Naive B cell (primary cell): Measurements from ENCODE around the gene CTDSPL2. TPM values are rescaled to one million over a fixed set of nuclear protein-coding genes. Genes with fewer than 3 reads are reported as not detected.
"Not testable (repeated sequence)": the region's sequence is repeated elsewhere in the genome, so short reads cannot be mapped to it uniquely, and the experiment has no call there.

ENCODE experiments used
- ATAC-seq, 2 donors: fragments of 150-1000 bp; cut with Tn5 transposase; 2 replicates each; pipeline ENCODE4 v1.10.0; 2021; ENCODE audit warnings: low read depth in 2 of 2, mild to moderate bottlenecking in 2 of 2, moderate library complexity in 2 of 2
- DNase-seq: peaks from one replicate; pipeline ENCODE4 v3.0.0; 2022
- H3K27ac Mint-ChIP-seq, 6 donors: one replicate each; pipeline ENCODE4 v1.8.0; 2020 to 2022; ENCODE audit warnings: mild to moderate bottlenecking in 6 of 6, mixed read lengths in 6 of 6, moderate library complexity in 5 of 6, inconsistent platforms in 2 of 6
- H3K27me3 Mint-ChIP-seq, 3 donors: one replicate each; pipeline ENCODE4 v1.8.0; 2021 to 2022; ENCODE audit warnings: mixed read lengths in 3 of 3, mild to moderate bottlenecking in 1 of 3
- H3K36me3 Mint-ChIP-seq, 2 donors: one replicate each; pipeline ENCODE4 v1.8.0; 2020 to 2022; ENCODE audit warnings: mixed read lengths in 2 of 2, inconsistent platforms in 1 of 2, mild to moderate bottlenecking in 1 of 2
- H3K4me1 Mint-ChIP-seq, 3 donors: one replicate each; pipeline ENCODE4 v1.8.0; 2020 to 2022; ENCODE audit warnings: mixed read lengths in 3 of 3, inconsistent platforms in 1 of 3, mild to moderate bottlenecking in 1 of 3, moderate library complexity in 1 of 3
- H3K4me3 Mint-ChIP-seq, 8 donors: one replicate each; pipeline ENCODE4 v1.8.0; 2020 to 2022; ENCODE audit warnings: mild to moderate bottlenecking in 8 of 8, mixed read lengths in 8 of 8, moderate library complexity in 8 of 8, inconsistent platforms in 2 of 8
- H3K9me3 Mint-ChIP-seq, 7 donors: one replicate each; pipeline ENCODE4 v1.8.0; 2020 to 2022; ENCODE audit warnings: mixed read lengths in 7 of 7, mild to moderate bottlenecking in 5 of 7, inconsistent platforms in 2 of 7, moderate library complexity in 1 of 7
- polyA plus RNA-seq, 6 donors: library from polyadenylated mRNA; unstranded; fragments of 300-500 nt; fragmentation: Illumina TruSeq; gene quantifications; one replicate each; pipeline ENCODE4 v1.2.3, GENCODE V29; 2021; ENCODE audit warnings: low read depth in 6 of 6

CTDSPL2 gene
- polyA plus RNA-seq, 6 donors from 2014 or later: 29.0 to 48.6 (median 44.5) TPM

GRCh38 chr15:44447772-44448376 is 20.4 kb downstream of the CTDSPL2 start:
- no peak for DNase-seq
- peaks cover 6 to 12% of the 10 kb centered on the region in 2 donors for H3K36me3 Mint-ChIP-seq
- H3K4me1 Mint-ChIP-seq: peaks cover 11 to 33% (median 17%) of the 10 kb centered on the region in 3 donors
- H3K27me3 Mint-ChIP-seq: no peaks in the 10 kb centered on the region
- H3K27ac Mint-ChIP-seq: peak overlapping the region in 2 of 6 donors; percentile 3 to 57
- no peaks in the 10 kb centered on the region for H3K9me3 Mint-ChIP-seq
- ATAC-seq: no peak
- peak overlapping the region in 1 of 8 donors; percentile 16 for H3K4me3 Mint-ChIP-seq

- Mint-ChIP-seq H3K4me3 (no peak overlapping the region), H3K27me3 (no peaks in the 10 kb centered on the region), H3K4me1 (peaks cover 9 to 43% (median 31%) of the 10 kb centered on the region in 3 donors), H3K9me3 (peaks cover 0 to 1% (median 0%) of the 10 kb centered on the region in 7 donors), H3K36me3 (peaks cover 6 to 12% of the 10 kb centered on the region in 2 donors), H3K27ac (no peak overlapping the region)
- no peak for ATAC-seq
- DNase-seq: no peak
Observed at GRCh38 chr15:44450172-44450571, 22.7 kb downstream of the CTDSPL2 start.

- not testable (repeated sequence) for H3K4me3 Mint-ChIP-seq, H3K9me3 Mint-ChIP-seq, DNase-seq, H3K27me3 Mint-ChIP-seq, H3K36me3 Mint-ChIP-seq, ATAC-seq
- H3K4me1 Mint-ChIP-seq: peaks cover 9 to 44% (median 41%) of the 10 kb centered on the region in 3 donors
- H3K27ac Mint-ChIP-seq: peak overlapping the region in 1 of 6 donors; percentile 34
Observed at GRCh38 chr15:44453578-44454283, 26.3 kb downstream of the CTDSPL2 start.

GRCh38 chr15:44458429-44458828 is 31.0 kb downstream of the CTDSPL2 start:
- peaks cover 0 to 1% (median 0%) of the 10 kb centered on the region in 7 donors for H3K9me3 Mint-ChIP-seq

GRCh38 chr15:44468709-44469385 is 41.4 kb downstream of the CTDSPL2 start:
- peaks cover 7 to 13% (median 8%) of the 10 kb centered on the region in 3 donors for H3K4me1 Mint-ChIP-seq
- no peak for ATAC-seq
- H3K27me3 Mint-ChIP-seq: no peaks in the 10 kb centered on the region
- H3K4me3 Mint-ChIP-seq: no peak overlapping the region
- H3K9me3 Mint-ChIP-seq: peaks cover 0 to 2% (median 0%) of the 10 kb centered on the region in 7 donors
- DNase-seq: no peak
- peaks cover 11 to 14% of the 10 kb centered on the region in 2 donors for H3K36me3 Mint-ChIP-seq
- peak overlapping the region in 3 of 6 donors; percentile 53 to 69 (median 57) for H3K27ac Mint-ChIP-seq

More at GRCh38 chr15:44458429-44458828, 31.0 kb downstream of the CTDSPL2 start:
- H3K4me1 Mint-ChIP-seq: peaks cover 9 to 36% (median 29%) of the 10 kb centered on the region in 3 donors
- H3K4me3 Mint-ChIP-seq: no peak overlapping the region
- peak overlapping the region in 2 of 6 donors; percentile 14 to 20 for H3K27ac Mint-ChIP-seq
- ATAC-seq: no peak
- no peaks in the 10 kb centered on the region for H3K36me3 Mint-ChIP-seq
- no peak for DNase-seq
- H3K27me3 Mint-ChIP-seq: no peaks in the 10 kb centered on the region

- ATAC-seq (no peak), DNase-seq (no peak)
- H3K36me3 Mint-ChIP-seq: peaks cover 11 to 15% of the 10 kb centered on the region in 2 donors
- no peaks in the 10 kb centered on the region for H3K27me3 Mint-ChIP-seq
- peaks cover 7 to 13% (median 8%) of the 10 kb centered on the region in 3 donors for H3K4me1 Mint-ChIP-seq
- peak overlapping the region in 1 of 6 donors; percentile 20 for H3K27ac Mint-ChIP-seq
- H3K9me3 Mint-ChIP-seq: peaks cover 0 to 2% (median 0%) of the 10 kb centered on the region in 7 donors
- H3K4me3 Mint-ChIP-seq: no peak overlapping the region
Observed at GRCh38 chr15:44471885-44472455, 44.5 kb downstream of the CTDSPL2 start.

GRCh38 chr15:44479343-44479742 is 51.9 kb downstream of the CTDSPL2 start:
- H3K27me3 Mint-ChIP-seq: no peaks in the 10 kb centered on the region
- ATAC-seq (no peak), DNase-seq (no peak)
- H3K4me1 Mint-ChIP-seq: peaks cover 9 to 18% (median 10%) of the 10 kb centered on the region in 3 donors
- H3K9me3 Mint-ChIP-seq: no peaks in the 10 kb centered on the region
- H3K27ac Mint-ChIP-seq: peak overlapping the region in 2 of 6 donors; percentile 36 to 79
- H3K36me3 Mint-ChIP-seq: no peaks in the 10 kb centered on the region
- no peak overlapping the region for H3K4me3 Mint-ChIP-seq

- Mint-ChIP-seq H3K4me1 (peaks cover 9 to 18% (median 10%) of the 10 kb centered on the region in 3 donors), H3K4me3 (no peak overlapping the region), H3K27me3 (no peaks in the 10 kb centered on the region), H3K27ac (peak overlapping the region in 3 of 6 donors; percentile 28 to 50 (median 38)), H3K9me3 (no peaks in the 10 kb centered on the region), H3K36me3 (peaks cover 2 to 5% of the 10 kb centered on the region in 2 donors)
- DNase-seq (no peak), ATAC-seq (no peak)
Observed at GRCh38 chr15:44482090-44482489, 54.7 kb downstream of the CTDSPL2 start.

- peaks cover 17 to 18% of the 10 kb centered on the region in 2 donors for H3K36me3 Mint-ChIP-seq
- H3K27me3 Mint-ChIP-seq: no peaks in the 10 kb centered on the region
- no peak for DNase-seq
- peaks cover 0 to 4% (median under 1%) of the 10 kb centered on the region in 3 donors for H3K4me1 Mint-ChIP-seq
- ATAC-seq: no peak
- H3K27ac Mint-ChIP-seq: peak overlapping the region in 1 of 6 donors; percentile 30
- H3K9me3 Mint-ChIP-seq: no peaks in the 10 kb centered on the region
- no peak overlapping the region for H3K4me3 Mint-ChIP-seq
Observed at GRCh38 chr15:44485880-44486279, 58.5 kb downstream of the CTDSPL2 start.

GRCh38 chr15:44489464-44489863 is 62.0 kb downstream of the CTDSPL2 start:
- H3K36me3 Mint-ChIP-seq: peaks cover 24 to 32% of the 10 kb centered on the region in 2 donors
- peaks cover 0 to 4% (median 0%) of the 10 kb centered on the region in 3 donors for H3K4me1 Mint-ChIP-seq

GRCh38 chr15:44490622-44491021 is 63.2 kb downstream of the CTDSPL2 start:
- H3K27ac Mint-ChIP-seq: no peak overlapping the region
- no peak for DNase-seq
- H3K9me3 Mint-ChIP-seq: no peaks in the 10 kb centered on the region
- peaks cover 21 to 32% of the 10 kb centered on the region in 2 donors for H3K36me3 Mint-ChIP-seq
- H3K27me3 Mint-ChIP-seq: no peaks in the 10 kb centered on the region
- peaks cover 0 to 4% (median 0%) of the 10 kb centered on the region in 3 donors for H3K4me1 Mint-ChIP-seq
- no peak overlapping the region for H3K4me3 Mint-ChIP-seq
- no peak for ATAC-seq

More at GRCh38 chr15:44489464-44489863, 62.0 kb downstream of the CTDSPL2 start:
- Mint-ChIP-seq H3K9me3 (no peaks in the 10 kb centered on the region), H3K27me3 (no peaks in the 10 kb centered on the region), H3K27ac (peak overlapping the region in 3 of 6 donors; percentile 38 to 75 (median 71)), H3K4me3 (no peak overlapping the region)
- no peak for ATAC-seq
- DNase-seq: no peak

- peaks cover 27 to 31% of the 10 kb centered on the region in 2 donors for H3K36me3 Mint-ChIP-seq
- no peaks in the 10 kb centered on the region for H3K9me3 Mint-ChIP-seq
- H3K4me1 Mint-ChIP-seq: peaks cover 0 to 4% (median 0%) of the 10 kb centered on the region in 3 donors
- H3K4me3 Mint-ChIP-seq: no peak overlapping the region
- ATAC-seq: no peak
- no peak for DNase-seq
- no peaks in the 10 kb centered on the region for H3K27me3 Mint-ChIP-seq
- H3K27ac Mint-ChIP-seq: peak overlapping the region in 1 of 6 donors; percentile 58
Observed at GRCh38 chr15:44492040-44492439, 64.6 kb downstream of the CTDSPL2 start.

GRCh38 chr15:44492672-44493071 is 65.2 kb downstream of the CTDSPL2 start:
- H3K36me3 Mint-ChIP-seq: peaks cover 20 to 24% of the 10 kb centered on the region in 2 donors
- no peak for ATAC-seq
- no peaks in the 10 kb centered on the region for H3K27me3 Mint-ChIP-seq
- H3K4me3 Mint-ChIP-seq: no peak overlapping the region
- DNase-seq: no peak
- H3K9me3 Mint-ChIP-seq: no peaks in the 10 kb centered on the region
- peaks cover 0 to 4% (median 0%) of the 10 kb centered on the region in 3 donors for H3K4me1 Mint-ChIP-seq
- H3K27ac Mint-ChIP-seq: peak overlapping the region in 2 of 6 donors; percentile 23 to 64
